HG03439 (cell line): ENCODE results near the gene ZDHHC19.
"Not testable (repeated sequence)": the region's sequence is repeated elsewhere in the genome, so short reads cannot be mapped to it uniquely, and the experiment has no call there.

ENCODE experiments used
- ATAC-seq: cut with Tn5 transposase; IDR thresholded peaks from one replicate; pipeline ENCODE4 v1.9.1; 2021; ENCODE audit warnings: mild to moderate bottlenecking, moderate library complexity; ENCODE audit not compliant: unreplicated experiment

ZDHHC19 gene, protein sequence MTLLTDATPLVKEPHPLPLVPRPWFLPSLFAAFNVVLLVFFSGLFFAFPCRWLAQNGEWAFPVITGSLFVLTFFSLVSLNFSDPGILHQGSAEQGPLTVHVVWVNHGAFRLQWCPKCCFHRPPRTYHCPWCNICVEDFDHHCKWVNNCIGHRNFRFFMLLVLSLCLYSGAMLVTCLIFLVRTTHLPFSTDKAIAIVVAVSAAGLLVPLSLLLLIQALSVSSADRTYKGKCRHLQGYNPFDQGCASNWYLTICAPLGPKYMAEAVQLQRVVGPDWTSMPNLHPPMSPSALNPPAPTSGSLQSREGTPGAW

DNA sequence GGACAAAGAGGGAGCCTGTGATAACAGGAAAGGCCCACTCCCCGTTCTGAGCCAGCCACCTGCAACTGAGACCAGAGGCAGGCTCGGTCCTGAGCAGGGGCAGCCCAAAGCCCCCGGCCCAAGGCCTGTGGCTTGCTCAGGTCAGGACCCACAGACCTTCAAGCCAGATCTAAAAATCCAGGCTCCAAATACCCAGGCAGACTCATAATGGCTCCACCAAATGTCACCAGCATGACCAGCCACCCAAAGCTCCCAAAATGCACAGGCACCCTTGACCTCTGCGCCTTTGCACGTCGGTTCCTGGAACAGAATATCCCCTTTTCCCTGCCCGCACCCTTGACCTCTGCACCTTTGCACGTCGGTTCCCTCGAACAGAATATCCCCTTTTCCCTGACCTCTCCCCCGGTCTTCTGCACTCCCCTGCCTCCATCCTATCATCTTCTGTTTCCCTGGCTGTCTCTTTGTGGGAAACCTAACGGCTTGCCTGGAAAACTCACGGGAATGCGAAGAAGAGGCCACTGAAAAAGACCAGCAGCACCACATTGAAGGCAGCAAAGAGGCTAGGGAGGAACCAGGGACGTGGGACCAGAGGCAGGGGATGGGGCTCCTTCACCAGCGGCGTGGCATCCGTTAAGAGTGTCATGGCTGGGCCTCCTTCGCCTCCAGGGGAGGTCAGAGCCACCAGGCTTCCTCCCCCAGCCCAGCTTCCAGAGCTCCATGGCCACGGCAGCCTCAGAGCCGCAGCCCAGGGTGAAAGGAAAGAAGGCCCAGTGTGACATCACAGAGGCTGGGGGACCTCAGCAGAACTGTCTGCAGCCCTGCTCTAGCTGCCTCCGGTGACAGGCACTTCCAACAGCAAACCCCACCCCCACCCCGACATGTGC lies at the start of gene ZDHHC19:
Gene ZDHHC19, minus strand, starts transcription at position 728 of the 884 bp plus-strand sequence. Its CDS starts 85 bp downstream, at position 643.
- no peak for ATAC-seq

- ATAC-seq: no peak
Observed at GRCh38 chr3:196260784-196261183, 49.6 kb upstream of the ZDHHC19 start.

DNA sequence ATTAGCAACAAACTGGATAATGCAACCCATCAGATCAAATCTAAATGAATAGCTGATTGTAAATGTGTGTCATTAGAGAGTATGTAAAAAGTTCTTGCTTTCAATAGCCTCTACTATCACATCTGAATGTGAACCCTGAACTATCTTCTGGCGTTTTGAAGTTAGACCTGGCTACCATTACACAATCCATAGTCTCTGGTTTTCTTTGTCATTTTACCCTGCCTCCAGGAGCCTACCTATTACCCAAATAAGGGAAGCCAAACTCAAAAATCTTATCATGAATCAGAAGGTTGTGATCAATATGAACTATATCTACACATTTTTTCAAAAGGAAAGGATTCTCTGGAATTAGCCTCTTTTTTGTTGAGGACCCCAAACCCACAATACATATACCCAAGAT lies 44.6 kb upstream of the ZDHHC19 start:
- ATAC-seq: no peak

DNA sequence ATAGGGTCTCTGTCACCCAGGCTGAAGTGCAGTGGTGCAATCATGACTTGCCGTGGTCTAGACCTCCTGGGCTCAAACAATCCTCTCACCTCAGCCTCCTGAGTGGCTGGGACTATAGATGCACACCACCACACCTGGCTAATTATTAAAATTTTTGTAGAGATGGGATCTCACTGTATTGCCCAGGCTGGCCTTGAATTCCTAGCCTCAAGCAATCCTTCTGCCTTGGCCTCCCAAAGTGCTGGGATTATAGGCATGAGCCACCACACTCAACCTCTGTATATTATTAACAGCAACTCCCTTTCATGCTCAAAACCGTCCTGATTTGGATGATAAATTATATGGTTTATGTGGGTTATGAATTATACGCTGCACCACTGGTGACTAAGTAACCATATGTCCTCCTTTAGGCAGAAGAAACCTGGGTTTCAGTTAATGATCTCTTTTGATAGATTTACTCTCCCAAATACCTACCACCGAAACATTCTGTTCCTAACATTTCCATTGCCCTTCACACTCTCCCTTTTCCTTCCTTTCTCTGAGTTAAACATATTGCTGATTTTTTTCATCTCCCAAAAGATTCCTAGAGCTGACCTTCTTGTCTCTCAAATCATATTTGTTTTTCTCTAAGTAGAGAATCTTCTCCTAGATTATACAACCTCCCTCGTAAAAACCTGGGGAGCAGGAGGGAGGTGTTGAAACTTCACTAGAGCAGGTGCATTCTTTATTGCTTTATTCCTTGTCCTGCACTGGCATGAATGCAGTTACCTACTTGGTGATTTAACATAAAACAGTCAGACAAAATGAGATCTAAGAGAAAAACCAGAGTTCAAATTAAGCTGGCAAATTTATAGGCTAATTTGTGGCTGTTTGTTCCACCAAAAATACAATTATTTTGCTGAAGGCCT lies 43.4 kb upstream of the ZDHHC19 start:
- ATAC-seq: no peak

DNA sequence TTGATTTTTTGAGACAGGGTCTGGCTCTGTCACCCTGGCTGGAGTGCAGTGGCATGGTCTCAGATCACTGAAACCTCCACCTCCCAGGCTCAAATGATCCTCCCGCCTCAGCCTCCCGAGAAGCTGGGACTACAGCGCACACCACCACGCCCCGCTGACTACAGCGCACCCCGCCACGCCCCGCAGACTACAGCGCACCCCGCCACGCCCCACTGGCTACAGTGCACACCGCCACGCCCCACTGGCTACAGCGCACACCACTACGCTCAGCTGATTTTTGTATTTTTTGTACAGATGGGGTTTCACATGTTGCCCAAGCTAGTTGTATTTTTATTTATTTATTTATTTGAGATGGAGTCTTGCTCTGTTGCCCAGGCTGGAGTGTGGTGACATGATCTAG lies 40.7 kb upstream of the ZDHHC19 start:
- no peak for ATAC-seq

GRCh38 chr3:196246612-196247308 lies 35.6 kb upstream of the ZDHHC19 start:
- ATAC-seq: no peak

DNA sequence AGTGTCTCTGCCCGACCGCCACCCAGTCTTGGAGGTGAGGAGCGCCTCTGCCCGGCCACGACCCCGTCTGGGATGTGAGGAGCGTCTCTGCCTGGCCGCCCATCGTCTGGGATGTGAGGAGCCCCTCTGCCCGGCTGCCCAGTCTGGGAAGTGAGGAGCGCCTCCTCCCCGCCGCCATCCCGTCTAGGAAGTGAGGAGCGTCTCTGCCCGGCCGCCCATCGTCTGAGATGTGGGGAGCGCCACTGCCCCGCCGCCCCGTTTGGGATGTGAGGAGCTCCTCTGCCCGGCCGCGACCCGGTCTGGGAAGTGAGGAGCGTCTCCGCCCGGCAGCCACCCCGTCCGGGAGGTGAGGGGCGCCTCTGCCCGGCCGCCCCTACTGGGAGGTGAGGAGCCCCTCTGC lies 33.0 kb upstream of the ZDHHC19 start:
- ATAC-seq: not testable (repeated sequence)

DNA sequence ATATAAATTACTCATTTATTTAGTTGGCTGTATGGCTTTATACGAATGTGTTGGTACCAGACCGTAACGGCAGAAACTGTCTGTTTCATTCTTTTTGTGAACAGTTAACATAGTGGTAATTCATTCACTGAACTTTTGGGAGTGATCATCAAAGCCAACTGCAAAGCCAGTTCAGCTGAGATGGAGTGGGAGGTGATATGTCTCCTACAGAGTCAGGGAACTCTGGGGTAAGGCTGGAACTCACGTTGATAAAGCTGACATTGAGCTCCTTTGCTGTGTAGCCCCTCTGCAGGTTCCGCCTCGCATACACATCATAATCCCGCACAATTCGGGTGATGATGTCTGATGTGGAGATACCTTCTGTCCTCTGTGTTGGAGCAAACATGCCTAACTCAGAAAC lies 30.5 kb upstream of the ZDHHC19 start:
- ATAC-seq: no peak

GRCh38 chr3:196240424-196240823 lies 29.2 kb upstream of the ZDHHC19 start:
- no peak for ATAC-seq

- no peak for ATAC-seq
Observed at GRCh38 chr3:196238612-196239560, 27.7 kb upstream of the ZDHHC19 start.

DNA sequence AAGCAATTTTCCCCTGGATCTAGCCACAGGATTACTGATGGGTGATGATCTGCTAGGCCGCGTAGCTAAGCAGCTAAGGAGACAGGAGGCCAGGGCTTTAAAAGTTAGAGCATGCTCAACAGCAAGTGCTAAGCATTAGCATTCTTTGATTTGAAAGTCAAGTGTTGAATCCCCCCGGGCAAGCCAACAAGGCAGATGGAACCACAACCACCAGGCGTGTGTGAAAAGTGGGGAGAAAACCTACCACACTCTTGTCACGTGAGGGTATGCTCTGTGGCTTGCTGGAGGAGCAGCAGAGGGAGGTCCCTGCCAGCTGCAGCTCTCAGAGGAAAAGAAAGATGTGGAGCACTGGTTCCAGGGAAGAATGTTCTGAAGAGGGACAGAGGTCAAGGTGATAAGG lies 26.0 kb upstream of the ZDHHC19 start:
- no peak for ATAC-seq

- ATAC-seq: no peak
Observed at GRCh38 chr3:196236223-196236622, 25.0 kb upstream of the ZDHHC19 start.

DNA sequence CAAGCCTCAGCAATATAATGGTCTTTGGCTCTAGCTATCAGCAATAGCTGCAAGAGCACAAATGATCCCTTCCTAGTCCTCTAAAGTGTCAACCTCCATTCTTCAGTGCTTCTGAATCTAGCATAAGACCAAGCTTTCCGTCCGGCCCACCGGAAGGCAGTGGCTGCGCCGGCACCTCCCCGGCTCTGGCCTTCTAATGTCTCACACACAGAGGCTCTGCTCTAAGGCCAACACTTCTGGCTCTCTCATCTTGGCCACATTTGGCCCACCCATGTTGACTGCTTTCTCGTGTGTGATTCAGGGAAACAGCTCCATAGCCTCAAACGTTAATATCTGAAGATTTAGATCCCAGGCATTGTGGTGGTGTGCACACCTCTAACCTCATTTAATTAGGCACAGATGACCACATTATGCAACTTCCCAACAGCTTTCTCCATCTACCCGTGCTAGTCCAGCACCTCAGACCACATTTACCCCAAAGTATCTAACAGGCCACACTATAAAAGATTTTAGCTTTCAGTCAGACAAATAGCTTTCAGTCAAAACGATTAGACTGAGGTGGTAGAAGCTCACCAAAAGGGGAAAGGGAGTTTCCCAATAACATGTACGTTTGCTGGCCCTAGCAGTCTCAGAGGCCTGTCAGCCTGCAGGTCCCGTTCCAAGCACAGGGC lies 24.4 kb upstream of the ZDHHC19 start:
- no peak for ATAC-seq

GRCh38 chr3:196232882-196233251 lies 21.7 kb upstream of the ZDHHC19 start:
- ATAC-seq: no peak

GRCh38 chr3:196232154-196232881 lies 21.1 kb upstream of the ZDHHC19 start:
- ATAC-seq: no peak

- ATAC-seq: no peak
Observed at GRCh38 chr3:196227629-196228493, 16.7 kb upstream of the ZDHHC19 start.

- ATAC-seq: no peak
Observed at GRCh38 chr3:196227121-196227561, 15.9 kb upstream of the ZDHHC19 start.
